ENCODE measurements around the gene RARG. TPM values are rescaled to one million over a fixed set of nuclear protein-coding genes. Genes with fewer than 3 reads are reported as not detected.

Gene RARG
- total RNA-seq, 1 experiment from 2014 or later: 1.7 TPM

- peaks cover 18% of the 10 kb centered on the region for H3K4me1 ChIP-seq (ENCODE audit: low read length)
- no peaks in the 10 kb centered on the region for H4K20me1 ChIP-seq (ENCODE audit: insufficient read depth, low read depth, low read length)
- H3K27me3 ChIP-seq (ENCODE audit: low read length): no peaks in the 10 kb centered on the region
- no peaks in the 10 kb centered on the region for H3K79me2 ChIP-seq (ENCODE audit: low read length)
- no peak for DNase-seq
- no peak overlapping the region for H3K4me2 ChIP-seq (ENCODE audit: low read depth, low read length, poor library complexity, severe bottlenecking)
- H3K9me3 ChIP-seq (ENCODE audit: low read length): no peaks in the 10 kb centered on the region
- H3K36me3 ChIP-seq (ENCODE audit: insufficient read depth, low read length): no peaks in the 10 kb centered on the region
- no peak overlapping the region for H2AFZ ChIP-seq (ENCODE audit: low read length)
- no peak overlapping the region for H3K27ac ChIP-seq (ENCODE audit: low read length)
- no peaks in the 10 kb centered on the region for H3K9me2 ChIP-seq (replicated peaks; ENCODE audit: insufficient read depth, low read length)
- no peak overlapping the region for H3K4me3 ChIP-seq (ENCODE audit: low read length)
- no peak overlapping the region for H3K9ac ChIP-seq (ENCODE audit: low read length)
Measured at GRCh38 chr12:53230108-53230845, 1.7 kb downstream of the RARG start.

DNA sequence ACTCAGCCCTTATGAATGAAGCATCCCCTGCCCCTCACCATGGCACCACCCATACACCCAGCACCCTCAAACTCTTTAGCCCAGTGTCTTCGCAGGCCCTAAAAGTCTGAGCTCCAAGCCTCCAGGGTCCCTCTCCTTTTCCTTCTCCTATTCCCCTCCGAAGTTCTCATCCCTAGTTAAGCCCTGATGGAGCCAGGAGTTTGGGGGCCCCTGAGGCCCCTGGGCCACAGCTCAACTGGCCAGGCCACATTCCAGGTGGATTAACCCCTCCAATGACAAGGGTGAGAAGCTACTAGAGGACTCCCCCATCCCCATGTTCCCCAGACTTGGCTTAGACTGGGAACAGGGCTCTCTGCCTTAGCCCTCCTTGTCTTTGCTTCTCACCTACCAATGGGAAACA, 2.6 kb downstream of the RARG start:
- H3K9ac ChIP-seq (ENCODE audit: low read length): no peak overlapping the region
- H3K9me3 ChIP-seq (ENCODE audit: low read length): no peaks in the 10 kb centered on the region
- no peaks in the 10 kb centered on the region for H3K9me2 ChIP-seq (replicated peaks; ENCODE audit: insufficient read depth, low read length)
- no peak overlapping the region for H2AFZ ChIP-seq (ENCODE audit: low read length)
- H4K20me1 ChIP-seq (ENCODE audit: insufficient read depth, low read depth, low read length): no peaks in the 10 kb centered on the region
- no peaks in the 10 kb centered on the region for H3K27me3 ChIP-seq (ENCODE audit: low read length)
- H3K4me3 ChIP-seq (ENCODE audit: low read length): no peak overlapping the region
- H3K36me3 ChIP-seq (ENCODE audit: insufficient read depth, low read length): no peaks in the 10 kb centered on the region
- H3K79me2 ChIP-seq (ENCODE audit: low read length): no peaks in the 10 kb centered on the region
- H3K4me2 ChIP-seq (ENCODE audit: low read depth, low read length, poor library complexity, severe bottlenecking): no peak overlapping the region
- DNase-seq: no peak
- H3K27ac ChIP-seq (ENCODE audit: low read length): no peak overlapping the region
- peaks cover 18% of the 10 kb centered on the region for H3K4me1 ChIP-seq (ENCODE audit: low read length)

GRCh38 chr12:53227836-53228235, 4.2 kb downstream of the RARG start:
- no peak overlapping the region for H3K27ac ChIP-seq (ENCODE audit: low read length)
- no peaks in the 10 kb centered on the region for H3K9me3 ChIP-seq (ENCODE audit: low read length)
- DNase-seq: no peak
- H3K4me2 ChIP-seq (ENCODE audit: low read depth, low read length, poor library complexity, severe bottlenecking): no peak overlapping the region
- H3K4me1 ChIP-seq (ENCODE audit: low read length): peaks cover 12% of the 10 kb centered on the region
- H3K27me3 ChIP-seq (ENCODE audit: low read length): no peaks in the 10 kb centered on the region
- no peaks in the 10 kb centered on the region for H4K20me1 ChIP-seq (ENCODE audit: insufficient read depth, low read depth, low read length)
- H3K36me3 ChIP-seq (ENCODE audit: insufficient read depth, low read length): no peaks in the 10 kb centered on the region
- H3K79me2 ChIP-seq (ENCODE audit: low read length): no peaks in the 10 kb centered on the region
- H3K4me3 ChIP-seq (ENCODE audit: low read length): no peak overlapping the region
- no peaks in the 10 kb centered on the region for H3K9me2 ChIP-seq (replicated peaks; ENCODE audit: insufficient read depth, low read length)
- H2AFZ ChIP-seq (ENCODE audit: low read length): no peak overlapping the region
- H3K9ac ChIP-seq (ENCODE audit: low read length): no peak overlapping the region

- Histone ChIP-seq H3K36me3 (ENCODE audit: insufficient read depth, low read length) (no peaks in the 10 kb centered on the region), H2AFZ (ENCODE audit: low read length) (no peak overlapping the region), H3K27ac (ENCODE audit: low read length) (no peak overlapping the region), H3K9ac (ENCODE audit: low read length) (no peak overlapping the region), H4K20me1 (ENCODE audit: insufficient read depth, low read depth, low read length) (no peaks in the 10 kb centered on the region), H3K79me2 (ENCODE audit: low read length) (no peaks in the 10 kb centered on the region), H3K9me2 (replicated peaks; ENCODE audit: insufficient read depth, low read length) (no peaks in the 10 kb centered on the region), H3K9me3 (ENCODE audit: low read length) (no peaks in the 10 kb centered on the region), H3K4me1 (ENCODE audit: low read length) (peaks cover 9% of the 10 kb centered on the region), H3K4me3 (ENCODE audit: low read length) (no peak overlapping the region), H3K4me2 (ENCODE audit: low read depth, low read length, poor library complexity, severe bottlenecking) (no peak overlapping the region), H3K27me3 (ENCODE audit: low read length) (no peaks in the 10 kb centered on the region)
- DNase-seq: no peak
Measured at GRCh38 chr12:53227341-53227740, 4.7 kb downstream of the RARG start.

DNA sequence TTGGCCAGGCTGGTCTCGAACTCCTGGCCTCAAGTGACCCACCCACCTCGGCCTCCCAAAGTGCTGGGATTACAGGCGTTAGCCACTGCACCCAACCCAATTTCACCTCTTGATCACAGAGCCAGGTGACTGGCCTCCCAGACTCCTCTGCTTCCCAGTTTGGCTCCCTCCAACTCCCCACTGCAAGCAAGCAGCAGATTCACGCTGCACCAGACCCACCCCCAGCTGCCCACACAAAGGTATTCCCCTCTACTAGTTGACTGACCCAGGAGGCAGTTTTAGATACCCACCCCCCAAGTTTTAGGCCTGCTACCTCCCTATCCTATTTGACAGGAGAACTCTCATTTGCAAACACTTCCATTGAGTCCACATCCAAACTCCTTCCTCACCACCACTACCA, 5.2 kb downstream of the RARG start:
- no peak overlapping the region for H2AFZ ChIP-seq (ENCODE audit: low read length)
- H3K9me2 ChIP-seq (replicated peaks; ENCODE audit: insufficient read depth, low read length): no peaks in the 10 kb centered on the region
- H3K4me3 ChIP-seq (ENCODE audit: low read length): no peak overlapping the region

DNA sequence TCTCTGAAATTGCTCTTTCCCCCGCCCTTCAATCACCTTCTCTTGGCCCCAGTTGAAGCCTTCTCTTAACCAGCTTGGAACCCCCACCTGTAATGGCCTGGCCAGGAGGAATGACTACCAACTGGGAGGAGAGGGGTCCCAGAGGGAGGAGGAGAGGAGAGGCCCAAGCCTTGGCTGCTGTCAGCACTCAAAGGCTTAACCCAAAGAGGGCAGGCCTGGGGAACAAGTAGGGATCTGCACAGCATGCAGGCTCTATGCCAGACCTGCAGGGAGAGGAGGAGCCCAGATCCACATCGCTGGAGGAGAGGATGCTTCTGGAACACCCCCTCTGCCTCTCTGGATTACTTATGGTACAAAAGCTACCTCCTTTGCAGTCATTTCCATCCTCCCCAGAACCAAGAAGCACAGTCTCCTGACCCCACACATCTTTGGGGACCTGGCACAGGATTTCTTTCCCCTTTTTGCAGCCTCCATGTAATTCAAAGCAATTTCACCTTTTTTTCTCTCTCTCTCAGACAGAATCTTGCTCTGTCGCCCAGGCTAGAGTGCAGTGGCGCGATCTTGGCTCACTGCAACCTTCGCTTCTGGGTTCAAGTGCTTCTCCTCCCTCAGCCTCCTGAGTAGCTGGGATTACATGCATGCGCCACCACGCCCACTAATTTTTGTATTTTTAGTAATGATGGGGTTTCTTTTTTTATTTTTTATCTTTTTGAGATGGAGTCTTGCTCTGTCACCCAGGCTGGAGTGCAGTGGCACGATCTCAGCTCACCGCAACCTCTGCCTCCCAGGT, 6.2 kb downstream of the RARG start:
- H3K27ac ChIP-seq (ENCODE audit: low read length): no peak overlapping the region
- H2AFZ ChIP-seq (ENCODE audit: low read length): no peak overlapping the region
- H3K4me1 ChIP-seq (ENCODE audit: low read length): peaks cover 13% of the 10 kb centered on the region
- no peaks in the 10 kb centered on the region for H4K20me1 ChIP-seq (ENCODE audit: insufficient read depth, low read depth, low read length)
- no peaks in the 10 kb centered on the region for H3K9me2 ChIP-seq (replicated peaks; ENCODE audit: insufficient read depth, low read length)
- no peak overlapping the region for H3K4me2 ChIP-seq (ENCODE audit: low read depth, low read length, poor library complexity, severe bottlenecking)
- no peaks in the 10 kb centered on the region for H3K9me3 ChIP-seq (ENCODE audit: low read length)
- H3K36me3 ChIP-seq (ENCODE audit: insufficient read depth, low read length): no peaks in the 10 kb centered on the region
- DNase-seq: no peak
- H3K79me2 ChIP-seq (ENCODE audit: low read length): no peaks in the 10 kb centered on the region
- H3K27me3 ChIP-seq (ENCODE audit: low read length): no peaks in the 10 kb centered on the region
- no peak overlapping the region for H3K4me3 ChIP-seq (ENCODE audit: low read length)
- H3K9ac ChIP-seq (ENCODE audit: low read length): no peak overlapping the region

More for the DNA sequence above, 5.2 kb downstream of the RARG start:
- DNase-seq: no peak
- H3K4me2 ChIP-seq (ENCODE audit: low read depth, low read length, poor library complexity, severe bottlenecking): no peak overlapping the region
- H3K9ac ChIP-seq (ENCODE audit: low read length): no peak overlapping the region
- no peaks in the 10 kb centered on the region for H3K9me3 ChIP-seq (ENCODE audit: low read length)
- no peaks in the 10 kb centered on the region for H3K27me3 ChIP-seq (ENCODE audit: low read length)
- peaks cover 12% of the 10 kb centered on the region for H3K4me1 ChIP-seq (ENCODE audit: low read length)
- H3K27ac ChIP-seq (ENCODE audit: low read length): no peak overlapping the region
- H4K20me1 ChIP-seq (ENCODE audit: insufficient read depth, low read depth, low read length): no peaks in the 10 kb centered on the region
- no peaks in the 10 kb centered on the region for H3K79me2 ChIP-seq (ENCODE audit: low read length)
- no peaks in the 10 kb centered on the region for H3K36me3 ChIP-seq (ENCODE audit: insufficient read depth, low read length)

DNA sequence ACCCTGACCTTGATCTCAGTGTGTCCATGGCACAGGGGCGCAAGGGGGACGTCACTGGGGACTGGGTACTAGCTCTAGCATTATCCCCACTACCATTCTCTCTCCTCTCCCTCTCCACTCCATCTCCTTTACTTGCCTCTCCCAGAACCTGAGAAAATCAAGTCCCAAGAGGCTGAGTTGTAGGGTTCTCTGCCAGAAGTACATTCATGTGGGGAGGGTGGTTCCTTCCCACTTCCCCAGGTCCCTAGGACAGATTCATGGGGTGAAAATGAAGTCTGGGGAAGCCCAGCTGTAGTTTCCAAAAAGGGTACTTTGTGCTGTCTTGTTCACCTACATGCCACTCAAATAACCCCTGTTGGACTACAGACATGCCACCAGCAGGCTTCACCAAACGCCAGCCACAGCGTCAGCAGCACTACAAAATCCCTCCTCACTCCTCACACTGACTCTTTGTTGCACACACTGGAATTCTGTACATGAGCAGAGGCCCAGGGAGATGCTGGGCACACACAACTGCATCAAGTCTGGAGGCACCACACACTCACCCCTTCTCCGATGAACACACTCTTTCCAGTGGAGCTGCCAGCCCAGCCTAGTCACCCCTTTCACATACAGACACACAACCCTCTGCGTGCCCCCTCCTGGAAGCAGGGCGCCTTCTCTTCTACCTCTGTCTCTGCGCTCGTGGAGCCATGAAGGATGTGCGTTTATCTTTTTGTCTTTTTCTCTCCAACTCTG, 6.9 kb downstream of the RARG start:
- H3K4me3 ChIP-seq (ENCODE audit: low read length): no peak overlapping the region
- H2AFZ ChIP-seq (ENCODE audit: low read length): no peak overlapping the region
- H3K9ac ChIP-seq (ENCODE audit: low read length): no peak overlapping the region
- no peaks in the 10 kb centered on the region for H3K9me2 ChIP-seq (replicated peaks; ENCODE audit: insufficient read depth, low read length)
- no peaks in the 10 kb centered on the region for H3K9me3 ChIP-seq (ENCODE audit: low read length)
- H3K4me1 ChIP-seq (ENCODE audit: low read length): peaks cover 18% of the 10 kb centered on the region
- no peak for DNase-seq
- H3K79me2 ChIP-seq (ENCODE audit: low read length): no peaks in the 10 kb centered on the region
- no peaks in the 10 kb centered on the region for H3K36me3 ChIP-seq (ENCODE audit: insufficient read depth, low read length)
- H4K20me1 ChIP-seq (ENCODE audit: insufficient read depth, low read depth, low read length): no peaks in the 10 kb centered on the region
- H3K27ac ChIP-seq (ENCODE audit: low read length): no peak overlapping the region
- H3K27me3 ChIP-seq (ENCODE audit: low read length): no peaks in the 10 kb centered on the region
- no peak overlapping the region for H3K4me2 ChIP-seq (ENCODE audit: low read depth, low read length, poor library complexity, severe bottlenecking)

Data from Karpas-422 (cell line).